K562 (cell line): ENCODE measurements around the gene TSPAN13. TPM values are rescaled to one million over a fixed set of nuclear protein-coding genes. Genes with fewer than 3 reads are reported as not detected.

Experiments used
- ATAC-seq: fragments of 200-7000 bp; cut with Tn5 transposase; 3 replicates; pipeline ENCODE4 v1.9.1; 2020; ENCODE audit warnings: moderate library complexity
- BruUV-seq: library from RNA; stranded (reverse); fragments of 400-500 nt; replicated peaks from 2 replicates; lab custom pipeline; 2021; lab: Mats Ljungman, UMichigan
- CTCF ChIA-PET: fragments of 300-600 bp; formaldehyde crosslinking; extraction: SDS; loops from one replicate; lab custom pipeline; 2021; ENCODE audit warnings: low intra/inter-chr PET ratio; lab: Yijun Ruan, JAX
- POLR2A ChIA-PET: fragments of 300-600, 350-650 bp; sonication (Branson Sonifier 250); formaldehyde crosslinking; extraction: SDS; loops from one replicate; lab custom pipeline; 2021; ENCODE audit warnings: antibody characterized with exemption, inconsistent platforms; lab: Yijun Ruan, JAX
- DNase-seq, 4 experiments: peaks; one replicate each; pipeline versions ENCODE4 v3.0.0 to v3.0.0-alpha.2; 2011 to 2018; ENCODE audit warnings: low spot score in 3 of 4, mixed read lengths in 3 of 4; ENCODE audit errors: extremely low read depth in 1 of 4
- FAIRE-seq: peaks from 2 replicates; lab custom pipeline; 2011; peaks lifted over from hg19 to GRCh38; lab: Jason Lieb, UNC
- H2AFZ ChIP-seq: 2 replicates; pipeline ENCODE4 v1.6.0; 2011; ENCODE audit warnings: low read depth, low read length, control low read depth, inconsistent platforms
- H3K27ac ChIP-seq: fragments of 200-600 bp; 3 replicates; pipeline ENCODE4 v1.8.0; 2011; ENCODE audit warnings: low read depth, mild to moderate bottlenecking, control low read depth, inconsistent platforms, low read length, moderate library complexity, mixed read lengths; ENCODE audit errors: extremely low read depth
- H3K27me3 ChIP-seq, 2 experiments: fragments of 300-600 bp in 1 of 2; 2 replicates in 1 of 2; 3 replicates in 1 of 2; pipeline versions ENCODE4 v1.6.0 to v1.8.0; 2011; ENCODE audit warnings: inconsistent platforms in 2 of 2, low read length in 2 of 2, mild to moderate bottlenecking in 1 of 2, mixed read lengths in 1 of 2, moderate library complexity in 1 of 2; ENCODE audit not compliant: control insufficient read depth in 2 of 2, insufficient read depth in 2 of 2
- H3K36me3 ChIP-seq: fragments of 300-600 bp; 3 replicates; pipeline ENCODE4 v1.8.0; 2011; ENCODE audit warnings: mild to moderate bottlenecking, low read length, inconsistent platforms; ENCODE audit not compliant: control insufficient read depth, insufficient read depth
- H3K4me1 ChIP-seq, 2 experiments: fragments of 200-600 bp in 1 of 2; replicated peaks in 1 of 2; 2 replicates in 1 of 2; 3 replicates in 1 of 2; pipeline versions ENCODE4 v1.5.1 to v1.8.0; 2011; ENCODE audit warnings: inconsistent platforms in 2 of 2, low read length in 2 of 2, mild to moderate bottlenecking in 1 of 2, mixed read lengths in 1 of 2, moderate library complexity in 1 of 2; ENCODE audit not compliant: control insufficient read depth in 2 of 2, insufficient read depth in 2 of 2
- H3K4me2 ChIP-seq: 2 replicates; pipeline ENCODE4 v1.6.1; 2011; ENCODE audit warnings: low read length, control low read depth, inconsistent platforms, mixed read lengths; ENCODE audit not compliant: insufficient read depth
- H3K4me3 ChIP-seq: fragments of 200-600 bp; sonication (generic), shearing (Covaris generic); 2 replicates; pipeline ENCODE4 v1.5.1; 2016; ENCODE audit warnings: control low read depth, inconsistent platforms
- H3K79me2 ChIP-seq: fragments of 200-600 bp; 3 replicates; pipeline ENCODE4 v1.8.0; 2011; ENCODE audit warnings: low read length, inconsistent platforms; ENCODE audit not compliant: control insufficient read depth, insufficient read depth
- H3K9ac ChIP-seq, 2 experiments: 2 replicates each; pipeline versions ENCODE4 v1.6.0 to v1.6.1; 2011; ENCODE audit warnings: low read depth in 2 of 2, low read length in 2 of 2, control low read depth in 1 of 2, inconsistent platforms in 1 of 2, mild to moderate bottlenecking in 1 of 2, mixed read lengths in 1 of 2; ENCODE audit not compliant: insufficient read depth in 1 of 2
- H3K9me1 ChIP-seq: one replicate; pipeline ENCODE4 v1.6.0; 2011; ENCODE audit warnings: inconsistent platforms, mild to moderate bottlenecking, low read length, moderate library complexity; ENCODE audit not compliant: control insufficient read depth, insufficient read depth
- H3K9me3 ChIP-seq: replicated peaks from 2 replicates; pipeline ENCODE4 v1.5.1; 2011; ENCODE audit warnings: low read depth, low read length, inconsistent platforms; ENCODE audit not compliant: control insufficient read depth, insufficient read depth
- H4K20me1 ChIP-seq: replicated peaks from 2 replicates; pipeline ENCODE4 v1.6.1; 2011; ENCODE audit warnings: low read length, inconsistent platforms, mixed read lengths; ENCODE audit not compliant: control insufficient read depth, insufficient read depth
- ASH1L ChIP-seq: fragments of 450-650 bp; IDR thresholded peaks from 2 replicates; pipeline ENCODE4 v1.6.1; 2018; ENCODE audit warnings: borderline replicate concordance, mild to moderate bottlenecking, low read depth; ENCODE audit not compliant: partially characterized antibody
- HDGF ChIP-seq: fragments of 450-650 bp; IDR thresholded peaks from 2 replicates; pipeline ENCODE4 v1.6.1; 2016
- HMG20A ChIP-seq: fragments of 450-650 bp; formaldehyde crosslinking; conservative IDR thresholded peaks from 2 replicates; pipeline ENCODE4 v1.4.0; 2020; ENCODE audit warnings: mild to moderate bottlenecking, mixed read lengths
- HNRNPH1 ChIP-seq: fragments of 200-400 bp; formaldehyde crosslinking; optimal IDR thresholded peaks from 2 replicates; pipeline ENCODE3; 2017; ENCODE audit warnings: low read depth, mild to moderate bottlenecking, low read length, moderate library complexity
- HNRNPK ChIP-seq: fragments of 200-400 bp; formaldehyde crosslinking; IDR thresholded peaks from one replicate; pipeline ENCODE4 v1.6.1; 2018; ENCODE audit warnings: mild to moderate bottlenecking, low read depth, low read length; ENCODE audit not compliant: poor library complexity, severe bottlenecking
- NCOA6 ChIP-seq: fragments of 450-650 bp; IDR thresholded peaks from 2 replicates; pipeline ENCODE4 v1.6.1; 2017; ENCODE audit warnings: mild to moderate bottlenecking
- NEUROD1 ChIP-seq: fragments of 150-350 bp; IDR thresholded peaks from 2 replicates; pipeline ENCODE4 v1.6.1; 2014; ENCODE audit warnings: borderline replicate concordance, low read length, low read depth; ENCODE audit not compliant: partially characterized antibody
- RBM14 ChIP-seq: fragments of 200-400 bp; formaldehyde crosslinking; IDR thresholded peaks from 2 replicates; pipeline ENCODE4 v1.6.1; 2018; ENCODE audit warnings: low read depth, mild to moderate bottlenecking, low read length, moderate library complexity, borderline replicate concordance; ENCODE audit not compliant: insufficient read depth
- SRSF1 ChIP-seq: fragments of 200-400 bp; formaldehyde crosslinking; IDR thresholded peaks from 2 replicates; pipeline ENCODE4 v1.6.1; 2017; ENCODE audit warnings: mild to moderate bottlenecking, low read depth, low read length, moderate library complexity
- TFAM ChIP-seq: fragments of 250-450 bp; sonication (Bioruptor Pico); conservative IDR thresholded peaks from 2 replicates; pipeline ENCODE4 v1.5.0; 2021; ENCODE audit warnings: mild to moderate bottlenecking, moderate library complexity
- WGBS: fragments of 100-300 bp; shearing (Covaris generic); methylation state at CpG from one replicate; pipeline ENCODE4 v1.1.6; 2016; ENCODE audit warnings: low coverage, mixed read lengths; ENCODE audit not compliant: insufficient coverage; ENCODE audit errors: missing lambda C conversion rate; 5-methylcytosine and 5-hydroxymethylcytosine counted together
- in situ Hi-C: fragments of 300-500 bp; cut with MboI; formaldehyde crosslinking; loops from 4 replicates; pipeline ENCODE4 v1.15.0; 2018; ENCODE audit warnings: inconsistent platforms, mixed read lengths
- intact Hi-C: fragments of 100-400 bp; cut with micrococcal nuclease; formaldehyde crosslinking; loops from 2 replicates; pipeline ENCODE4 v1.14.2; 2022
- polyA plus RNA-seq, 8 experiments: library from polyadenylated mRNA; depleted of rRNA in 4 of 8; stranded (reverse) in 5 of 8; unstranded in 3 of 8; fragments of >200 nt; fragmentation: Nextera tagmentation in 2 of 8; fragmentation: Illumina TruSeq in 1 of 8; extraction: Ambion mirVana in 2 of 8; extraction: Trizol in 1 of 8; gene quantifications; 2 replicates each; pipeline versions ENCODE4 v1.2.1 to v1.2.3, GENCODE V29; 2011 to 2014; ENCODE audit warnings: inconsistent platforms in 1 of 8, missing spikeins in 1 of 8
- total RNA-seq, 7 experiments: library from RNA; depleted of rRNA in 6 of 7; stranded (reverse); fragments of >200 nt in 6 of 7; fragmentation: Illumina TruSeq in 2 of 7; extraction: Trizol in 2 of 7; gene quantifications; 2 replicates each; pipeline versions ENCODE4 v1.2.1 to v1.2.3, GENCODE V29; 2011 to 2021; ENCODE audit warnings: low replicate concordance in 1 of 7
- TF ChIP-seq, protein P1 (sequence below): sonication (generic); formaldehyde crosslinking; IDR thresholded peaks from 2 replicates; pipeline ENCODE4 v1.8.1; 2023; ENCODE audit warnings: missing genetic modification reagents, mild to moderate bottlenecking, borderline replicate concordance

TSPAN13 gene
- total and polyA plus RNA-seq, 9 of the 15 experiments (the other 6 are each of a cell fraction or from before 2014, with no cell fraction given) = 7.8 to 46.3 (median 20.0) TPM

- DNase-seq (no peak), ATAC-seq (no peak; the same call in 2 of the 3 replicates), FAIRE-seq (no peak)
- no peaks in the 10 kb centered on the region for H3K9me1 ChIP-seq
- no peak overlapping the region for H3K27ac ChIP-seq
- no TSS peak for BruUV-seq
- no peaks in the 10 kb centered on the region for H3K27me3 ChIP-seq
- in situ Hi-C loops = no loop called here
- no peaks in the 10 kb centered on the region for H3K36me3 ChIP-seq
- H3K79me2 ChIP-seq = no peaks in the 10 kb centered on the region
- ChIA-PET CTCF (no interaction called here), POLR2A (interaction anchor here (0.7 to 1.4 kb wide), 2 partner anchors 9 to 34 kb away, joined by 3 read pairs; no protein-coding TSS in a partner anchor)
- 75% methylated on average over 10 of the region's 10 CpGs for WGBS
- H3K4me1 ChIP-seq = no peaks in the 10 kb centered on the region; a peak in 2 of 5 replicates
- no peak overlapping the region for H3K4me3 ChIP-seq
- H2AFZ ChIP-seq = no peak overlapping the region
- H3K9ac ChIP-seq = no peak overlapping the region; a peak in 1 of 4 replicates
- no peaks in the 10 kb centered on the region for H3K9me3 ChIP-seq
- TF ChIP-seq RBM14 (no peak), TFAM (CRISPR knock-in tag) (no peak), HNRNPK (no peak), HMG20A (CRISPR knock-in tag) (no peak)
- intact Hi-C loops = no loop called here
- H4K20me1 ChIP-seq = no peaks in the 10 kb centered on the region
- H3K4me2 ChIP-seq = no peak overlapping the region
Measured at GRCh38 chr7:16728811-16729210, 24.7 kb upstream of the TSPAN13 start.

- Histone ChIP-seq H3K4me1 (peaks cover 0 to 3% of the 10 kb centered on the region in 2 experiments; a peak in 3 of 5 replicates), H3K4me2 (no peak overlapping the region), H3K27ac (no peak overlapping the region), H3K9me3 (no peaks in the 10 kb centered on the region), H4K20me1 (no peaks in the 10 kb centered on the region), H3K9me1 (no peaks in the 10 kb centered on the region), H3K9ac (no peak overlapping the region), H3K4me3 (no peak overlapping the region), H2AFZ (no peak overlapping the region), H3K27me3 (no peaks in the 10 kb centered on the region), H3K36me3 (no peaks in the 10 kb centered on the region), H3K79me2 (no peaks in the 10 kb centered on the region)
- in situ Hi-C loops = no loop called here
- intact Hi-C loops = no loop called here
- FAIRE-seq = no peak
- ChIA-PET POLR2A (interaction anchor here (0.7 kb wide), 1 partner anchor 15 kb away, joined by 3 read pairs; no protein-coding TSS in a partner anchor), CTCF (no interaction called here)
- ATAC-seq = no peak
- DNase-seq = no peak
- BruUV-seq = no TSS peak
- 74% methylated on average over 2 of the region's 2 CpGs for WGBS
- TF ChIP-seq ASH1L (no peak), NEUROD1 (no peak), HDGF (no peak), NCOA6 (no peak), HNRNPH1 (no peak), SRSF1 (no peak)
- TF ChIP-seq, protein P1, sequence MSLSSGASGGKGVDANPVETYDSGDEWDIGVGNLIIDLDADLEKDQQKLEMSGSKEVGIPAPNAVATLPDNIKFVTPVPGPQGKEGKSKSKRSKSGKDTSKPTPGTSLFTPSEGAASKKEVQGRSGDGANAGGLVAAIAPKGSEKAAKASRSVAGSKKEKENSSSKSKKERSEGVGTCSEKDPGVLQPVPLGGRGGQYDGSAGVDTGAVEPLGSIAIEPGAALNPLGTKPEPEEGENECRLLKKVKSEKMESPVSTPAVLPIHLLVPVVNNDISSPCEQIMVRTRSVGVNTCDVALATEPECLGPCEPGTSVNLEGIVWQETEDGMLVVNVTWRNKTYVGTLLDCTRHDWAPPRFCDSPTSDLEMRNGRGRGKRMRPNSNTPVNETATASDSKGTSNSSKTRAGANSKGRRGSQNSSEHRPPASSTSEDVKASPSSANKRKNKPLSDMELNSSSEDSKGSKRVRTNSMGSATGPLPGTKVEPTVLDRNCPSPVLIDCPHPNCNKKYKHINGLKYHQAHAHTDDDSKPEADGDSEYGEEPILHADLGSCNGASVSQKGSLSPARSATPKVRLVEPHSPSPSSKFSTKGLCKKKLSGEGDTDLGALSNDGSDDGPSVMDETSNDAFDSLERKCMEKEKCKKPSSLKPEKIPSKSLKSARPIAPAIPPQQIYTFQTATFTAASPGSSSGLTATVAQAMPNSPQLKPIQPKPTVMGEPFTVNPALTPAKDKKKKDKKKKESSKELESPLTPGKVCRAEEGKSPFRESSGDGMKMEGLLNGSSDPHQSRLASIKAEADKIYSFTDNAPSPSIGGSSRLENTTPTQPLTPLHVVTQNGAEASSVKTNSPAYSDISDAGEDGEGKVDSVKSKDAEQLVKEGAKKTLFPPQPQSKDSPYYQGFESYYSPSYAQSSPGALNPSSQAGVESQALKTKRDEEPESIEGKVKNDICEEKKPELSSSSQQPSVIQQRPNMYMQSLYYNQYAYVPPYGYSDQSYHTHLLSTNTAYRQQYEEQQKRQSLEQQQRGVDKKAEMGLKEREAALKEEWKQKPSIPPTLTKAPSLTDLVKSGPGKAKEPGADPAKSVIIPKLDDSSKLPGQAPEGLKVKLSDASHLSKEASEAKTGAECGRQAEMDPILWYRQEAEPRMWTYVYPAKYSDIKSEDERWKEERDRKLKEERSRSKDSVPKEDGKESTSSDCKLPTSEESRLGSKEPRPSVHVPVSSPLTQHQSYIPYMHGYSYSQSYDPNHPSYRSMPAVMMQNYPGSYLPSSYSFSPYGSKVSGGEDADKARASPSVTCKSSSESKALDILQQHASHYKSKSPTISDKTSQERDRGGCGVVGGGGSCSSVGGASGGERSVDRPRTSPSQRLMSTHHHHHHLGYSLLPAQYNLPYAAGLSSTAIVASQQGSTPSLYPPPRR (CRISPR knock-in tag) = no peak
Measured at GRCh38 chr7:16729541-16729940, 24.0 kb upstream of the TSPAN13 start.
